K562 (cell line): ENCODE measurements around the gene C10orf95. TPM values are rescaled to one million over a fixed set of nuclear protein-coding genes. Genes with fewer than 3 reads are reported as not detected.

Experiments used
- ATF7 ChIP-seq: fragments of 450-650 bp; IDR thresholded peaks from 2 replicates; pipeline ENCODE4 v1.7.1; 2014; ENCODE audit warnings: mild to moderate bottlenecking, moderate library complexity
- CBFA2T2 ChIP-seq: fragments of 450-650 bp; conservative IDR thresholded peaks from 2 replicates; pipeline ENCODE4 v1.6.1; 2017; ENCODE audit warnings: mild to moderate bottlenecking
- CHD4 ChIP-seq: fragments of 200-600 bp; sonication (generic); IDR thresholded peaks from 3 replicates; pipeline ENCODE4 v1.6.1; 2012; ENCODE audit warnings: low read depth, mild to moderate bottlenecking, mixed read lengths, low read length, inconsistent platforms; ENCODE audit not compliant: insufficient read depth, insufficient replicate concordance, poor library complexity, severe bottlenecking
- ELF1 ChIP-seq: fragments of 200-800 bp; sonication (Bioruptor generic); IDR thresholded peaks from 2 replicates; pipeline ENCODE4 v1.6.1; 2016; ENCODE audit warnings: missing genetic modification characterization, missing compliant biosample characterization
- FOXK1 ChIP-seq: sonication (generic); formaldehyde crosslinking; IDR thresholded peaks from 2 replicates; pipeline ENCODE4 v1.8.0; 2022; ENCODE audit warnings: missing genetic modification reagents, mild to moderate bottlenecking, borderline replicate concordance
- GTF2E2 ChIP-seq: fragments of 200-800 bp; sonication (Bioruptor generic); IDR thresholded peaks from 2 replicates; pipeline ENCODE4 v1.6.1; 2016; ENCODE audit warnings: missing genetic modification characterization, missing compliant biosample characterization
- KLF16 ChIP-seq: IDR thresholded peaks from 2 replicates; pipeline ENCODE4 v1.6.1; 2016; ENCODE audit warnings: antibody characterized with exemption
- KLF6 ChIP-seq: fragments of 250-450 bp; sonication (Bioruptor Pico); IDR thresholded peaks from 2 replicates; pipeline ENCODE4 v1.4.0; 2020; ENCODE audit warnings: mild to moderate bottlenecking, moderate library complexity, borderline replicate concordance
- MCM5 ChIP-seq: fragments of 450-650 bp; IDR thresholded peaks from 2 replicates; pipeline ENCODE4 v1.6.1; 2016; ENCODE audit warnings: low read depth
- SLC30A9 ChIP-seq: fragments of 250-450 bp; sonication (Bioruptor Pico); IDR thresholded peaks from 2 replicates; pipeline ENCODE4 v1.8.0; 2022; ENCODE audit warnings: mild to moderate bottlenecking, moderate library complexity
- ZNF785 ChIP-seq: fragments of 250-450 bp; sonication (Bioruptor Pico); IDR thresholded peaks from 2 replicates; pipeline ENCODE4 v1.4.0; 2020; ENCODE audit warnings: mild to moderate bottlenecking
- polyA plus RNA-seq, 8 experiments: library from polyadenylated mRNA; depleted of rRNA in 4 of 8; stranded (reverse) in 5 of 8; unstranded in 3 of 8; fragments of >200 nt; fragmentation: Nextera tagmentation in 2 of 8; fragmentation: Illumina TruSeq in 1 of 8; extraction: Ambion mirVana in 2 of 8; extraction: Trizol in 1 of 8; gene quantifications; 2 replicates each; pipeline versions ENCODE4 v1.2.1 to v1.2.3, GENCODE V29; 2011 to 2014; ENCODE audit warnings: inconsistent platforms in 1 of 8, missing spikeins in 1 of 8
- total RNA-seq, 7 experiments: library from RNA; depleted of rRNA in 6 of 7; stranded (reverse); fragments of >200 nt in 6 of 7; fragmentation: Illumina TruSeq in 2 of 7; extraction: Trizol in 2 of 7; gene quantifications; 2 replicates each; pipeline versions ENCODE4 v1.2.1 to v1.2.3, GENCODE V29; 2011 to 2021; ENCODE audit warnings: low replicate concordance in 1 of 7
- TF ChIP-seq, protein P1 (sequence below), 2 experiments: fragments of 450-650 bp; formaldehyde crosslinking in 1 of 2; IDR thresholded peaks; 2 replicates each; pipeline versions ENCODE4 v1.4.0 to v1.6.1; 2014 to 2020; ENCODE audit warnings: mild to moderate bottlenecking in 2 of 2, borderline replicate concordance in 1 of 2, low read depth in 1 of 2
- TF ChIP-seq, protein P2 (sequence below): fragments of 450-650 bp; formaldehyde crosslinking; IDR thresholded peaks from 2 replicates; pipeline ENCODE4 v1.4.0; 2020; ENCODE audit warnings: mild to moderate bottlenecking, mixed read lengths

Gene C10orf95
- total and polyA plus RNA-seq, 9 of the 15 experiments (the other 6 are each of a cell fraction or from before 2014, with no cell fraction given): 0.03 to 0.41 (median 0.17) TPM; not detected in 1

DNA sequence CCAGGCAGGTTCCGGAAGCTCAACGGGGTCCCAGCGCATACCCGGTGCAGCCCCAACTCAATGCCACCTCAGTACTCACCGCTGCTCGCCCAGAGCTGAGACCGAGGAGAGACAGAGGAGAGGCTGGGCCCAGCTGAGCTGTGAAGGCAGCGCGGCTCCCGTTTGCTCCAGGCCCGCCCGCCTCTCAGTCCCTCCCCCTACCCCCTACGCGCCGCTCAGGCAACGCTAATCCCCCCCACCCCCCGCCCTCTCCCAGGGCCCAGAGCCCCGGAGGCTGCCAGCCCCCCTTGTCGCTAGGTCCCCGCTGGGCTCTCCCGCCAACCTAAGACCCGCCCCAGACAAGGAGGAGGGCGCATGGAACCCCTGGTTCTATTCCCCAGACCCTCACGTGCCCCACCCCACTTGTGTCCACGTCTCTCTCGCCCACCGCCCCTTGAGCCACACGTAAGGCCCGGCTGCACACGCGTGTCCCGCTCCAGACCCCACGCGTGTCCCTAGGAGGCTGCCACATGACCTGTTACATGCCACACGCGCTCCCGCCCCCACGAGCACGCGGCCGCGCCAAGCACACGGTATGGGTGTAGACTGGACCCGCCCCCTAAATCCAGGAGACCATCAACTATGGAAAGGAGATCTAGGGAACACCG, 32.6 kb downstream of the C10orf95 start, which contains the start of gene PSD (continued):
- TF ChIP-seq, protein P1, sequence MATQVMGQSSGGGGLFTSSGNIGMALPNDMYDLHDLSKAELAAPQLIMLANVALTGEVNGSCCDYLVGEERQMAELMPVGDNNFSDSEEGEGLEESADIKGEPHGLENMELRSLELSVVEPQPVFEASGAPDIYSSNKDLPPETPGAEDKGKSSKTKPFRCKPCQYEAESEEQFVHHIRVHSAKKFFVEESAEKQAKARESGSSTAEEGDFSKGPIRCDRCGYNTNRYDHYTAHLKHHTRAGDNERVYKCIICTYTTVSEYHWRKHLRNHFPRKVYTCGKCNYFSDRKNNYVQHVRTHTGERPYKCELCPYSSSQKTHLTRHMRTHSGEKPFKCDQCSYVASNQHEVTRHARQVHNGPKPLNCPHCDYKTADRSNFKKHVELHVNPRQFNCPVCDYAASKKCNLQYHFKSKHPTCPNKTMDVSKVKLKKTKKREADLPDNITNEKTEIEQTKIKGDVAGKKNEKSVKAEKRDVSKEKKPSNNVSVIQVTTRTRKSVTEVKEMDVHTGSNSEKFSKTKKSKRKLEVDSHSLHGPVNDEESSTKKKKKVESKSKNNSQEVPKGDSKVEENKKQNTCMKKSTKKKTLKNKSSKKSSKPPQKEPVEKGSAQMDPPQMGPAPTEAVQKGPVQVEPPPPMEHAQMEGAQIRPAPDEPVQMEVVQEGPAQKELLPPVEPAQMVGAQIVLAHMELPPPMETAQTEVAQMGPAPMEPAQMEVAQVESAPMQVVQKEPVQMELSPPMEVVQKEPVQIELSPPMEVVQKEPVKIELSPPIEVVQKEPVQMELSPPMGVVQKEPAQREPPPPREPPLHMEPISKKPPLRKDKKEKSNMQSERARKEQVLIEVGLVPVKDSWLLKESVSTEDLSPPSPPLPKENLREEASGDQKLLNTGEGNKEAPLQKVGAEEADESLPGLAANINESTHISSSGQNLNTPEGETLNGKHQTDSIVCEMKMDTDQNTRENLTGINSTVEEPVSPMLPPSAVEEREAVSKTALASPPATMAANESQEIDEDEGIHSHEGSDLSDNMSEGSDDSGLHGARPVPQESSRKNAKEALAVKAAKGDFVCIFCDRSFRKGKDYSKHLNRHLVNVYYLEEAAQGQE (IDR thresholded peaks at IDR 0.05; ENCODE audit: borderline replicate concordance): no peak
- TF ChIP-seq, protein P1 (CRISPR knock-in tag; IDR thresholded peaks at IDR 0.05; ENCODE audit: low read depth): no peak
- TF ChIP-seq SLC30A9 (CRISPR knock-in tag): no peak
- TF ChIP-seq ZNF785 (CRISPR knock-in tag): no peak
- TF ChIP-seq FOXK1 (CRISPR knock-in tag): no peak
- no peak for TF ChIP-seq ATF7
- TF ChIP-seq KLF6: no peak
- TF ChIP-seq MCM5: no peak
- TF ChIP-seq, protein P2, sequence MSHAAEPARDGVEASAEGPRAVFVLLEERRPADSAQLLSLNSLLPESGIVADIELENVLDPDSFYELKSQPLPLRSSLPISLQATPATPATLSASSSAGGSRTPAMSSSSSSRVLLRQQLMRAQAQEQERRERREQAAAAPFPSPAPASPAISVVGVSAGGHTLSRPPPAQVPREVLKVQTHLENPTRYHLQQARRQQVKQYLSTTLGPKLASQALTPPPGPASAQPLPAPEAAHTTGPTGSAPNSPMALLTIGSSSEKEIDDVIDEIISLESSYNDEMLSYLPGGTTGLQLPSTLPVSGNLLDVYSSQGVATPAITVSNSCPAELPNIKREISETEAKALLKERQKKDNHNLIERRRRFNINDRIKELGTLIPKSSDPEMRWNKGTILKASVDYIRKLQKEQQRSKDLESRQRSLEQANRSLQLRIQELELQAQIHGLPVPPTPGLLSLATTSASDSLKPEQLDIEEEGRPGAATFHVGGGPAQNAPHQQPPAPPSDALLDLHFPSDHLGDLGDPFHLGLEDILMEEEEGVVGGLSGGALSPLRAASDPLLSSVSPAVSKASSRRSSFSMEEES: no peak
- no peak for TF ChIP-seq GTF2E2 (tag)
- TF ChIP-seq CHD4: no peak
- no peak for TF ChIP-seq ELF1 (tag)
- no peak for TF ChIP-seq CBFA2T2
- TF ChIP-seq KLF16: no peak
